SK-N-MC (cell line): ENCODE measurements around the gene USP48.

Experiments
- EZH2 ChIP-seq: fragments of 200-600 bp; sonication (generic); IDR thresholded peaks from one replicate; pipeline ENCODE4 v1.6.1; 2017; ENCODE audit warnings: antibody characterized with exemption
- FOXP2 ChIP-seq: optimal IDR thresholded peaks from 2 replicates; pipeline ENCODE3; 2011; ENCODE audit warnings: mild to moderate bottlenecking, moderate library complexity; ENCODE audit not compliant: insufficient read depth; ENCODE audit errors: extremely low read length, control extremely low read depth
- POLR2AphosphoS5 ChIP-seq: IDR thresholded peaks from 2 replicates; pipeline ENCODE4 v1.6.1; 2012; ENCODE audit warnings: mild to moderate bottlenecking, low read depth, low read length, borderline replicate concordance

DNA sequence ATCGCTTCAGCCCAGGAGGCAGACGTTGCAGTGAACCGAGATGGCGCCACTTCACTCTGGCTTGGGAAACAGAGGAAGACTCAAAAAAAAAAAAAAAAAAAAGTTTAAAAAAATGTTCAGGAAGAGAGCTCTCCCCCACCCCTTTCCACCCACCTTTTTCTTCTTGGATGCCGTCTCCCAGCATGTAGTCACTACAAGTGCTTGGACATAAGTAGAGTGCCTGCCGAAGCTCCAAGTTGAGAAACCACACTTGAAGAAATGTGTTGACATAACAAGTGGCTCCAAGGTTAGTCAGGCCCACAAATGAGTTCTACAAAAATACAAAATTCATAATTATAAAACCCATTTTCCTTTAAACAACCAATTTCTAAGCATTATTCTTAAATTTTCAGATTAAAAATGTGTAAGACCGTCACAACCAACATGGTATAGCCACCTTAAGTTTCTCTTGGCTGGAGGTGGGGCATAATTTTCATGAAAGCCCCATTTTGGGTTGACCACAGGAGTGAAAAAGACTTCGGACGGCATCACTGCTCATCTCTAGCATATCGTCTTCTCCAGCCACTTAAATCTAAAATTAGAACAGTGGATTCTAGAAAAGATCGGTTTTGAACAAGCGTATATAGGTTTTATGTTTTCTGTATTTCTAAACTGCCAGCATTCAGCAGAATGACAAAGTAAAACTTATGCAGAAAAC lies 26.4 kb downstream of the USP48 start:
- TF ChIP-seq POLR2AphosphoS5 (no peak), EZH2 (no peak), FOXP2 (no peak)
